ENCODE data around the gene THSD4.

DNA sequence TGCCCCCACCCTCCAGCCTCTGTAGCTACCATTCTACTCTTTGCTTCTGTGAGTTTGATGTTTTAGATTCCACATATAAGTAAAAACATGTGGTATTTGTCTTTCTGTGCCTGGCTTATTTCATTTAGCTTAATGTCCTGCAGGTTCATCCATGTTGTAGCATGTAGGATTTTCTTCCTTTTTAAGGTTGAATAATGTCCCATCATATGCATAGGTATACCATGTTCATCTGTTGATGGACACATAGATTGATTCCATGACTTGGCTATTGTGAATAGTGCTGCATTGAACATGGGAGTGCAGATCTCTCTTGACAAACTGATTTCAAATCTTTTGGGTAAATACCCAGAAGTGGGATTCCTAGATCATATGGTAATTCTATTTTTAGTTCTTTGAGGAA is 11.8 kb downstream of the THSD4 start:
- TF ChIP-seq EZH2 (IDR thresholded peaks at IDR 0.05) (no peak), POLR2AphosphoS5 (IDR thresholded peaks at IDR 0.05; ENCODE audit: borderline replicate concordance, low read depth, low read length) (no peak)

Data from SK-N-MC (cell line).